ENCODE results near the gene SFXN1.
"Not testable (repeated sequence)": the region's sequence is repeated elsewhere in the genome, so short reads cannot be mapped to it uniquely, and the experiment has no call there.

Gene SFXN1

DNA sequence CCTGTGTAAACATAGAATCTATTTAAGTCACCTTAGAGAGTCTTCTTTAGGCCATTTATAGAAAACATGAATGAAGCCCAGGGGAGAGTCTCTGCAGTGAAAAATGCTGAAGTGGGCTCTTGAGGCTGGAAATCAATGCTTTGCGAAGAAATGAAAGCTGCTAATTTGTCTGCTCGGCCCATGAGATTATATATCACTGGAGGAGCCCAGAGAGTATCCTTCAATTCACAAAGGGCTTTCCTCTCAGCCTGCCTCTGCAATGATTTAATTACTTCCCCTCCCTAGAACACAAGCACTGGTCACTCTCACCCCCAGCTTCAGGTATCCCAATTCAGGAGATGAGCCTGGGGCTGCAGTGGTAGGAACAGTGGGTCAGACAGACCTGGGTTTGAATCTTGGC is 26.2 kb upstream of the SFXN1 start:
- Histone ChIP-seq H3K27me3 (ENCODE audit: low read depth, low read length) (no peaks in the 10 kb centered on the region), H3K9me3 (ENCODE audit: control insufficient read depth in 1 of 2, low read length in 2 of 2) (no peaks in the 10 kb centered on the region), H3K36me3 (ENCODE audit: control insufficient read depth in 1 of 2, insufficient read depth in 2 of 2, low read length in 2 of 2) (no peaks in the 10 kb centered on the region), H3K4me1 (ENCODE audit: control insufficient read depth in 1 of 2, insufficient read depth in 2 of 2, low read length in 2 of 2) (no peaks in the 10 kb centered on the region), H3K4me3 (ENCODE audit: low read depth in 1 of 2, low read length in 2 of 2) (no peak overlapping the region), H3K27ac (ENCODE audit: low read length) (no peak overlapping the region)

GRCh38 chr5:175454338-175454737 is 24.0 kb upstream of the SFXN1 start:
- not testable (repeated sequence) for H3K27me3 ChIP-seq (ENCODE audit: low read depth, low read length); H3K4me1 ChIP-seq (ENCODE audit: control insufficient read depth in 1 of 2, insufficient read depth in 2 of 2, low read length in 2 of 2); H3K4me3 ChIP-seq (ENCODE audit: low read depth in 1 of 2, low read length in 2 of 2); H3K9me3 ChIP-seq (ENCODE audit: control insufficient read depth in 1 of 2, low read length in 2 of 2); H3K36me3 ChIP-seq (ENCODE audit: control insufficient read depth in 1 of 2, insufficient read depth in 2 of 2, low read length in 2 of 2); H3K27ac ChIP-seq (ENCODE audit: low read length)

DNA sequence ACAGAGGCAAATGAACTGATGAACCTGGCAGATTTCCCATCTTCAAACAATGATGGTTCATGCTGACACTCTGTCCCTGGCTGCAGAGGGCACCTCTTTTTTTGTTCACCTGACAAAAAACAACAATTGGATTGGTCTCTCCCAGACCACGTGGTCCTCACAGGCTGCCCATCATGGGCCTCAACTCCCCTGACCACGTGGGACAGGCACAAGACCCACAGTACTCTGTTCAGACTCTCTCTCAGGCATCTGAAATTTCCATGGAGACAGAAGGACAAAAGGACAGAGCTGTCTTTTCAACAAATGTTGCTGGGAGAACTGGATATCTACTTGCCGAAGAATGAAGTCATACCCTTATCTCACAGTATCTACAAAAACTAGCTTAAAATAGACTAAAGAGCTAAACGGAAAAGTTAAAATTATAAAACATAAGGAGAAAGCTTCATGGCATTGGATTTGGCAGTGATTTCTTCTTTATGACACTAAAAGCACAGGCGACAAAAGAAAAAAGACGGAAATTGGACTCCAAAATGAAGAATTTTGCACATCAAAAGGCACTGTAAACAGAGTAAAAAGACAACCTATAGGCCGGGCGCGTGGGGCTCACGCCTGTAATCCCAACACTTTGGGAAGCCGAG is 22.1 kb upstream of the SFXN1 start:
- Histone ChIP-seq H3K9me3 (ENCODE audit: control insufficient read depth in 1 of 2, low read length in 2 of 2) (no peaks in the 10 kb centered on the region), H3K27me3 (ENCODE audit: low read depth, low read length) (no peaks in the 10 kb centered on the region), H3K4me1 (ENCODE audit: control insufficient read depth in 1 of 2, insufficient read depth in 2 of 2, low read length in 2 of 2) (no peaks in the 10 kb centered on the region), H3K27ac (ENCODE audit: low read length) (no peak overlapping the region), H3K36me3 (ENCODE audit: control insufficient read depth in 1 of 2, insufficient read depth in 2 of 2, low read length in 2 of 2) (no peaks in the 10 kb centered on the region), H3K4me3 (ENCODE audit: low read depth in 1 of 2, low read length in 2 of 2) (no peak overlapping the region)

DNA sequence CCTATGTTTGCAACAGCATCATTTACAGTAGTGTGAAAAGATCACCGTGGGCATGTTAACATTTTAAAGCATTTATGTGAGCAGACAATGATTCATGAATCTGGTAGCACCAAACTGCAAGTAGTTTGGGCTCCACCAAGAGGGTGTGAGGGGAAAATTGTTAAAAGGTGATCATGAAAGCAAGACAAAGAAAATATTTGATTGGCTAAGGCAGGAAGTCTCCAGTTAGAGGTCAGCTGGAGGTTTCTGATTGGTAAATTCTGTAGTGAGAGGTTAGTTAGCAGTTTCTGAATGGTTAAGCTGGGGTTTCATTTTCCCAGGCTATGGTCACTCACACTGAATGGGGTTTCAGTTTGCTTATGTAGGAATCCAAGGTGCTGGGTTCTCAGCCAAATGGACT is 20.9 kb upstream of the SFXN1 start:
- H3K4me3 ChIP-seq (ENCODE audit: low read depth in 1 of 2, low read length in 2 of 2), result no peak overlapping the region
- H3K27ac ChIP-seq (ENCODE audit: low read length), result no peak overlapping the region
- H3K36me3 ChIP-seq (ENCODE audit: control insufficient read depth in 1 of 2, insufficient read depth in 2 of 2, low read length in 2 of 2), result no peaks in the 10 kb centered on the region
- H3K4me1 ChIP-seq (ENCODE audit: control insufficient read depth in 1 of 2, insufficient read depth in 2 of 2, low read length in 2 of 2), result no peaks in the 10 kb centered on the region
- peaks cover 0 to 6% of the 10 kb centered on the region in 2 donors for H3K9me3 ChIP-seq (ENCODE audit: control insufficient read depth in 1 of 2, low read length in 2 of 2)
- H3K27me3 ChIP-seq (ENCODE audit: low read depth, low read length), result no peaks in the 10 kb centered on the region

- Histone ChIP-seq H3K4me3 (ENCODE audit: low read depth in 1 of 2, low read length in 2 of 2) (no peak overlapping the region), H3K9me3 (ENCODE audit: control insufficient read depth in 1 of 2, low read length in 2 of 2) (peaks cover 0 to 6% of the 10 kb centered on the region in 2 donors), H3K36me3 (ENCODE audit: control insufficient read depth in 1 of 2, insufficient read depth in 2 of 2, low read length in 2 of 2) (no peaks in the 10 kb centered on the region), H3K27ac (ENCODE audit: low read length) (no peak overlapping the region), H3K4me1 (ENCODE audit: control insufficient read depth in 1 of 2, insufficient read depth in 2 of 2, low read length in 2 of 2) (no peaks in the 10 kb centered on the region), H3K27me3 (ENCODE audit: low read depth, low read length) (no peaks in the 10 kb centered on the region)
Measured at GRCh38 chr5:175460126-175460525, 18.2 kb upstream of the SFXN1 start.

GRCh38 chr5:175460552-175460951 is 17.8 kb upstream of the SFXN1 start:
- Histone ChIP-seq H3K9me3 (ENCODE audit: control insufficient read depth in 1 of 2, low read length in 2 of 2) (peaks cover 0 to 6% of the 10 kb centered on the region in 2 donors), H3K27ac (ENCODE audit: low read length) (no peak overlapping the region), H3K27me3 (ENCODE audit: low read depth, low read length) (no peaks in the 10 kb centered on the region), H3K36me3 (ENCODE audit: control insufficient read depth in 1 of 2, insufficient read depth in 2 of 2, low read length in 2 of 2) (no peaks in the 10 kb centered on the region), H3K4me3 (ENCODE audit: low read depth in 1 of 2, low read length in 2 of 2) (no peak overlapping the region), H3K4me1 (ENCODE audit: control insufficient read depth in 1 of 2, insufficient read depth in 2 of 2, low read length in 2 of 2) (no peaks in the 10 kb centered on the region)

DNA sequence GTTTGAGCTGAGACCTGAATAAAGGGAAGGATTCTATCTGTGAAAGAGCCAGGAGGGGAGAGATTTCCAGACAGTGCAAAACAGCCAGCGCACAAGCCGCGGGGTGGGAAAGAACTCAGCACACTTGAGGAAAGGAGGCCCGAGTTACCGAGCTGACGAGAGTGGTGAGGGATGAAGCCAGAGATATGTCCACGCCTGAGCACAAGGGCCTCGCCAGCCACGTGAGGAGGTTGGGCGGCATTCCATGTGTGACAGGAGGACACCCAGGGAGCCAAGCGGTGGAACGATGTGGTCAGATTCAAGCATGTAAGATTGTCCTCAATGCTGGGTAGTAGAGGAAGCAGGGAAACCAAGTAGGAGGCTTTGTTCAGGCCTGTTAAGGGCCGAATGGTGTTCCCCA is 17.0 kb upstream of the SFXN1 start:
- peaks cover 0 to 6% of the 10 kb centered on the region in 2 donors for H3K9me3 ChIP-seq (ENCODE audit: control insufficient read depth in 1 of 2, low read length in 2 of 2)
- H3K36me3 ChIP-seq (ENCODE audit: control insufficient read depth in 1 of 2, insufficient read depth in 2 of 2, low read length in 2 of 2), result no peaks in the 10 kb centered on the region
- no peaks in the 10 kb centered on the region for H3K4me1 ChIP-seq (ENCODE audit: control insufficient read depth in 1 of 2, insufficient read depth in 2 of 2, low read length in 2 of 2)
- H3K4me3 ChIP-seq (ENCODE audit: low read depth in 1 of 2, low read length in 2 of 2), result no peak overlapping the region
- no peaks in the 10 kb centered on the region for H3K27me3 ChIP-seq (ENCODE audit: low read depth, low read length)
- no peak overlapping the region for H3K27ac ChIP-seq (ENCODE audit: low read length)

DNA sequence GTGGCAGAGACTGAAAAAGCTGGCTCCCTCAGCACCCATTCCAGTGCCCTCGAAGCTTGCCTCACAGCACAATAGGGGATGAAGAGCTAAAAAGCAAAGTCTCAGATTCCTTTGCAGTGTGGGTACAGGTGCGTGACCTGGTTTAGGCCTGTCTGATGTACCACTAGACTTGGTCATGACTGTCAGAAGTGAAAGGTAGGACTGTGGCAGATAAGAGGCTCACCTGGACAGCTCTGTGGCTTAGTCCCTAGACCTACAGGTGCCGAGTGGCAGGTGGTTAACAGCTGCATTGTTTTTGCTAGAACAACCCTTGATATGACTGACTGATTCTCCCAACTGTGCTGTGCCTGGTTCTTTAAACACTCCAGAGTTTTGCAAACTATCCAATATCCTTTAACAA is 14.7 kb upstream of the SFXN1 start:
- Histone ChIP-seq H3K9me3 (ENCODE audit: control insufficient read depth in 1 of 2, low read length in 2 of 2) (peaks cover 0 to 6% of the 10 kb centered on the region in 2 donors), H3K4me1 (ENCODE audit: control insufficient read depth in 1 of 2, insufficient read depth in 2 of 2, low read length in 2 of 2) (no peaks in the 10 kb centered on the region), H3K36me3 (ENCODE audit: control insufficient read depth in 1 of 2, insufficient read depth in 2 of 2, low read length in 2 of 2) (no peaks in the 10 kb centered on the region), H3K27me3 (ENCODE audit: low read depth, low read length) (no peaks in the 10 kb centered on the region), H3K27ac (ENCODE audit: low read length) (no peak overlapping the region), H3K4me3 (ENCODE audit: low read depth in 1 of 2, low read length in 2 of 2) (no peak overlapping the region)

GRCh38 chr5:175464074-175464941 is 14.1 kb upstream of the SFXN1 start:
- H3K36me3 ChIP-seq (ENCODE audit: control insufficient read depth in 1 of 2, insufficient read depth in 2 of 2, low read length in 2 of 2), result no peaks in the 10 kb centered on the region
- no peak overlapping the region for H3K27ac ChIP-seq (ENCODE audit: low read length)
- no peak overlapping the region for H3K4me3 ChIP-seq (ENCODE audit: low read depth in 1 of 2, low read length in 2 of 2)
- H3K27me3 ChIP-seq (ENCODE audit: low read depth, low read length), result no peaks in the 10 kb centered on the region
- peaks cover 0 to 6% of the 10 kb centered on the region in 2 donors for H3K9me3 ChIP-seq (ENCODE audit: control insufficient read depth in 1 of 2, low read length in 2 of 2)
- no peaks in the 10 kb centered on the region for H3K4me1 ChIP-seq (ENCODE audit: control insufficient read depth in 1 of 2, insufficient read depth in 2 of 2, low read length in 2 of 2)

GRCh38 chr5:175464942-175465233 is 13.5 kb upstream of the SFXN1 start:
- Histone ChIP-seq H3K9me3 (ENCODE audit: control insufficient read depth in 1 of 2, low read length in 2 of 2) (peaks cover 0 to 6% of the 10 kb centered on the region in 2 donors), H3K4me3 (ENCODE audit: low read depth in 1 of 2, low read length in 2 of 2) (no peak overlapping the region), H3K27me3 (ENCODE audit: low read depth, low read length) (no peaks in the 10 kb centered on the region), H3K27ac (ENCODE audit: low read length) (no peak overlapping the region), H3K36me3 (ENCODE audit: control insufficient read depth in 1 of 2, insufficient read depth in 2 of 2, low read length in 2 of 2) (no peaks in the 10 kb centered on the region), H3K4me1 (ENCODE audit: control insufficient read depth in 1 of 2, insufficient read depth in 2 of 2, low read length in 2 of 2) (no peaks in the 10 kb centered on the region)

DNA sequence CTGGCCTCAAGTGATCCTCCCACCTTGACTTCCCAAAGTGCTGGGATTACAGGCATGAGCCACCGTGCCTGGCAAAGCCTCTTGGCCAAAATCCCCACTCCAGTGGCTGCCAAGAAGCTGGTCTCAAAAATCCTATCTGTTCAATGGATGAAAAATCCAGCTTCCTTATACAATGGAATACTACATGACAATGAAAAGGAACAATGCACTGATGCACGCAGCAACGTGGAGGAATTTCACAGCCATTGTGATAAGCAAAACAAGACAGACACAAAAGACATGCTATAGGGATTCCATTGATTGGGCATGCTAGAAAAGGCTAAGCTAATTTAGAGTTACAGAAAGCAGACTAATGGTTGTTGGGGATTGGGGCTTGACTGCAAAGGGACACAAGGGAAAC is 13.1 kb upstream of the SFXN1 start:
- Histone ChIP-seq H3K36me3 (ENCODE audit: control insufficient read depth in 1 of 2, insufficient read depth in 2 of 2, low read length in 2 of 2) (no peaks in the 10 kb centered on the region), H3K9me3 (ENCODE audit: control insufficient read depth in 1 of 2, low read length in 2 of 2) (peaks cover 0 to 6% of the 10 kb centered on the region in 2 donors), H3K4me3 (ENCODE audit: low read depth in 1 of 2, low read length in 2 of 2) (no peak overlapping the region), H3K27ac (ENCODE audit: low read length) (no peak overlapping the region), H3K4me1 (ENCODE audit: control insufficient read depth in 1 of 2, insufficient read depth in 2 of 2, low read length in 2 of 2) (no peaks in the 10 kb centered on the region), H3K27me3 (ENCODE audit: low read depth, low read length) (no peaks in the 10 kb centered on the region)

Data from muscle layer of duodenum (tissue), 2 donors.